ENCODE data around the gene RASA3. TPM values are rescaled to one million over a fixed set of nuclear protein-coding genes. Genes with fewer than 3 reads are reported as not detected.

Gene RASA3
- total and polyA plus RNA-seq, 10 of the 15 experiments (the other 5 are each of a cell fraction or from before 2014, with no cell fraction given): 0.79 to 33.9 (median 17.6) TPM

DNA sequence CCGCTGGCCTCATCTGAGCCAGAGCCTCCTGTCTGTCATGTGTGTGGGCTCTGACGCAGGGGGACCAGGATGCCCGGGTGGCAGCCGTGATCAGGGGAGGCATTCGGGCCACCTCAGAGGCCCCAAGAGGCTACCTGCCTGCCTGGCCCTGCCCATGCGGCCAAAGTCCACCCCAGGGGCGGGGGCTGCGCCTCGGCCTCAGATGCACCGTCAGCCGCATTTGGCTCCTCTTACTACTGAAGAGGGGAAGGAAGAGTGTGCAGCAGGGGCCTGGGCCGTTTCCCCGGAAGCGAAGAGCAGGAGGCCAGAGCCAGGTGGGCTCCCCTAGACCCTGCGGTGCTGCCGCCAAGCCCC is 192.5 kb downstream of the RASA3 start:
- Histone ChIP-seq H3K27ac (ENCODE audit: control insufficient read depth, insufficient read depth) (no peak overlapping the region), H3K9me3 (replicated peaks; ENCODE audit: control insufficient read depth, insufficient read depth, low read length) (no peaks in the 10 kb centered on the region), H3K9ac (ENCODE audit: control insufficient read depth, insufficient read depth, low read length) (no peak overlapping the region), H3K4me3 (no peak overlapping the region), H3K4me1 (ENCODE audit: control insufficient read depth, insufficient read depth, low read length) (no peaks in the 10 kb centered on the region), H3K4me2 (ENCODE audit: control insufficient read depth, insufficient read depth) (no peak overlapping the region), H3K27me3 (replicated peaks in 1 of 2; ENCODE audit: control insufficient read depth in 2 of 2, insufficient read depth in 2 of 2, low read length in 1 of 2) (no peaks in the 10 kb centered on the region; a peak in 1 of 4 replicates), H2AFZ (ENCODE audit: control insufficient read depth, low read depth, low read length) (no peak overlapping the region), H3K79me2 (ENCODE audit: control insufficient read depth, insufficient read depth, low read length) (no peaks in the 10 kb centered on the region), H3K36me3 (ENCODE audit: control insufficient read depth in 2 of 2, insufficient read depth in 2 of 2, low read length in 1 of 2) (no peaks in the 10 kb centered on the region), H4K20me1 (ENCODE audit: control insufficient read depth, insufficient read depth) (no peaks in the 10 kb centered on the region)
- intact Hi-C loops (cut with micrococcal nuclease; ENCODE audit: unreplicated experiment) (no loop called here), in situ Hi-C loops (cut with MboI) (no loop called here)
- ATAC-seq: no peak
- ChIA-PET SMC1A (ENCODE audit: uncharacterized antibody, unreplicated experiment) (no interaction called here), RAD21 (ENCODE audit: unreplicated experiment) (no interaction called here), POLR2A (no interaction called here), CTCF (no interaction called here)
- 62% methylated on average over 11 of the region's 16 CpGs for WGBS (ENCODE audit: insufficient coverage, insufficient replicate concordance, low lambda C conversion rate, missing lambda C conversion rate)
- BruUV-seq (replicated peaks): no TSS peak
- no peak for DNase-seq (ENCODE audit: low read depth, low spot score)
- TF ChIP-seq, protein P1, sequence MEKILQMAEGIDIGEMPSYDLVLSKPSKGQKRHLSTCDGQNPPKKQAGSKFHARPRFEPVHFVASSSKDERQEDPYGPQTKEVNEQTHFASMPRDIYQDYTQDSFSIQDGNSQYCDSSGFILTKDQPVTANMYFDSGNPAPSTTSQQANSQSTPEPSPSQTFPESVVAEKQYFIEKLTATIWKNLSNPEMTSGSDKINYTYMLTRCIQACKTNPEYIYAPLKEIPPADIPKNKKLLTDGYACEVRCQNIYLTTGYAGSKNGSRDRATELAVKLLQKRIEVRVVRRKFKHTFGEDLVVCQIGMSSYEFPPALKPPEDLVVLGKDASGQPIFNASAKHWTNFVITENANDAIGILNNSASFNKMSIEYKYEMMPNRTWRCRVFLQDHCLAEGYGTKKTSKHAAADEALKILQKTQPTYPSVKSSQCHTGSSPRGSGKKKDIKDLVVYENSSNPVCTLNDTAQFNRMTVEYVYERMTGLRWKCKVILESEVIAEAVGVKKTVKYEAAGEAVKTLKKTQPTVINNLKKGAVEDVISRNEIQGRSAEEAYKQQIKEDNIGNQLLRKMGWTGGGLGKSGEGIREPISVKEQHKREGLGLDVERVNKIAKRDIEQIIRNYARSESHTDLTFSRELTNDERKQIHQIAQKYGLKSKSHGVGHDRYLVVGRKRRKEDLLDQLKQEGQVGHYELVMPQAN (conservative IDR thresholded peaks at IDR 0.05): no peak
- no peak for TF ChIP-seq YY1 (IDR thresholded peaks at IDR 0.05; ENCODE audit: low read depth, low read length)
- TF ChIP-seq NFYB (IDR thresholded peaks at IDR 0.05; ENCODE audit: insufficient read depth, low read depth, low read length): no peak
- TF ChIP-seq, protein P2, sequence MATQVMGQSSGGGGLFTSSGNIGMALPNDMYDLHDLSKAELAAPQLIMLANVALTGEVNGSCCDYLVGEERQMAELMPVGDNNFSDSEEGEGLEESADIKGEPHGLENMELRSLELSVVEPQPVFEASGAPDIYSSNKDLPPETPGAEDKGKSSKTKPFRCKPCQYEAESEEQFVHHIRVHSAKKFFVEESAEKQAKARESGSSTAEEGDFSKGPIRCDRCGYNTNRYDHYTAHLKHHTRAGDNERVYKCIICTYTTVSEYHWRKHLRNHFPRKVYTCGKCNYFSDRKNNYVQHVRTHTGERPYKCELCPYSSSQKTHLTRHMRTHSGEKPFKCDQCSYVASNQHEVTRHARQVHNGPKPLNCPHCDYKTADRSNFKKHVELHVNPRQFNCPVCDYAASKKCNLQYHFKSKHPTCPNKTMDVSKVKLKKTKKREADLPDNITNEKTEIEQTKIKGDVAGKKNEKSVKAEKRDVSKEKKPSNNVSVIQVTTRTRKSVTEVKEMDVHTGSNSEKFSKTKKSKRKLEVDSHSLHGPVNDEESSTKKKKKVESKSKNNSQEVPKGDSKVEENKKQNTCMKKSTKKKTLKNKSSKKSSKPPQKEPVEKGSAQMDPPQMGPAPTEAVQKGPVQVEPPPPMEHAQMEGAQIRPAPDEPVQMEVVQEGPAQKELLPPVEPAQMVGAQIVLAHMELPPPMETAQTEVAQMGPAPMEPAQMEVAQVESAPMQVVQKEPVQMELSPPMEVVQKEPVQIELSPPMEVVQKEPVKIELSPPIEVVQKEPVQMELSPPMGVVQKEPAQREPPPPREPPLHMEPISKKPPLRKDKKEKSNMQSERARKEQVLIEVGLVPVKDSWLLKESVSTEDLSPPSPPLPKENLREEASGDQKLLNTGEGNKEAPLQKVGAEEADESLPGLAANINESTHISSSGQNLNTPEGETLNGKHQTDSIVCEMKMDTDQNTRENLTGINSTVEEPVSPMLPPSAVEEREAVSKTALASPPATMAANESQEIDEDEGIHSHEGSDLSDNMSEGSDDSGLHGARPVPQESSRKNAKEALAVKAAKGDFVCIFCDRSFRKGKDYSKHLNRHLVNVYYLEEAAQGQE (IDR thresholded peaks at IDR 0.05; ENCODE audit: low read depth, low read length): no peak
- TF ChIP-seq RFX5 (IDR thresholded peaks at IDR 0.05; ENCODE audit: low read depth, low read length): no peak
- TF ChIP-seq, protein P3, sequence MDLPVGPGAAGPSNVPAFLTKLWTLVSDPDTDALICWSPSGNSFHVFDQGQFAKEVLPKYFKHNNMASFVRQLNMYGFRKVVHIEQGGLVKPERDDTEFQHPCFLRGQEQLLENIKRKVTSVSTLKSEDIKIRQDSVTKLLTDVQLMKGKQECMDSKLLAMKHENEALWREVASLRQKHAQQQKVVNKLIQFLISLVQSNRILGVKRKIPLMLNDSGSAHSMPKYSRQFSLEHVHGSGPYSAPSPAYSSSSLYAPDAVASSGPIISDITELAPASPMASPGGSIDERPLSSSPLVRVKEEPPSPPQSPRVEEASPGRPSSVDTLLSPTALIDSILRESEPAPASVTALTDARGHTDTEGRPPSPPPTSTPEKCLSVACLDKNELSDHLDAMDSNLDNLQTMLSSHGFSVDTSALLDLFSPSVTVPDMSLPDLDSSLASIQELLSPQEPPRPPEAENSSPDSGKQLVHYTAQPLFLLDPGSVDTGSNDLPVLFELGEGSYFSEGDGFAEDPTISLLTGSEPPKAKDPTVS (IDR thresholded peaks at IDR 0.05; ENCODE audit: low read depth, low read length): no peak
- TF ChIP-seq, protein P4, sequence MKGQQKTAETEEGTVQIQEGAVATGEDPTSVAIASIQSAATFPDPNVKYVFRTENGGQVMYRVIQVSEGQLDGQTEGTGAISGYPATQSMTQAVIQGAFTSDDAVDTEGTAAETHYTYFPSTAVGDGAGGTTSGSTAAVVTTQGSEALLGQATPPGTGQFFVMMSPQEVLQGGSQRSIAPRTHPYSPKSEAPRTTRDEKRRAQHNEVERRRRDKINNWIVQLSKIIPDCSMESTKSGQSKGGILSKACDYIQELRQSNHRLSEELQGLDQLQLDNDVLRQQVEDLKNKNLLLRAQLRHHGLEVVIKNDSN (IDR thresholded peaks at IDR 0.05; ENCODE audit: borderline replicate concordance, extremely low read length, insufficient read depth, low read depth, low read length): no peak
- TF ChIP-seq STAT1 (conservative IDR thresholded peaks at IDR 0.05): no peak
- FAIRE-seq: no peak

Data from GM12878 (cell line).